ENCODE measurements around the gene ID3.
A peak's percentile ranks its signal among the peaks of the same experiment; 100 is the strongest.

ID3 gene

GRCh38 chr1:23529146-23530086 lies 29.9 kb downstream of the ID3 start:
- no peak for DNase-seq (ENCODE audit: low read depth, low spot score)
- H3K27ac ChIP-seq = no peak overlapping the region

- peak; percentile 56 for DNase-seq (ENCODE audit: low read depth, low spot score)
- H3K27ac ChIP-seq = peak overlapping the region; percentile 16
Observed at GRCh38 chr1:23528250-23528978, 30.9 kb downstream of the ID3 start.

- H3K27ac ChIP-seq = no peak overlapping the region
- DNase-seq (ENCODE audit: low read depth, low spot score) = no peak
Observed at GRCh38 chr1:23527900-23528249, 31.4 kb downstream of the ID3 start.

- H3K27ac ChIP-seq = no peak overlapping the region
- DNase-seq (ENCODE audit: low read depth, low spot score) = no peak
Observed at GRCh38 chr1:23527366-23527765, 31.9 kb downstream of the ID3 start.

- no peak for DNase-seq (ENCODE audit: low read depth, low spot score)
- H3K27ac ChIP-seq = no peak overlapping the region
Observed at GRCh38 chr1:23526329-23527041, 32.8 kb downstream of the ID3 start.

- no peak for DNase-seq (ENCODE audit: low read depth, low spot score)
- H3K27ac ChIP-seq = no peak overlapping the region
Observed at GRCh38 chr1:23525558-23526250, 33.6 kb downstream of the ID3 start.

- H3K27ac ChIP-seq = no peak overlapping the region
- no peak for DNase-seq (ENCODE audit: low read depth, low spot score)
Observed at GRCh38 chr1:23524716-23525401, 34.4 kb downstream of the ID3 start.

- no peak overlapping the region for H3K27ac ChIP-seq
Observed at GRCh38 chr1:23524163-23524562, 35.1 kb downstream of the ID3 start.

GRCh38 chr1:23522244-23522982 lies 36.9 kb downstream of the ID3 start:
- H3K27ac ChIP-seq = no peak overlapping the region
- no peak for DNase-seq (ENCODE audit: low read depth, low spot score)

More at GRCh38 chr1:23524163-23524562, 35.1 kb downstream of the ID3 start:
- no peak for DNase-seq (ENCODE audit: low read depth, low spot score)

- H3K27ac ChIP-seq = no peak overlapping the region
- DNase-seq (ENCODE audit: low read depth, low spot score) = no peak
Observed at GRCh38 chr1:23521588-23521987, 37.7 kb downstream of the ID3 start.

- no peak overlapping the region for H3K27ac ChIP-seq
Observed at GRCh38 chr1:23517581-23517980, 41.7 kb downstream of the ID3 start.

GRCh38 chr1:23515905-23516304 lies 43.4 kb downstream of the ID3 start:
- no peak overlapping the region for H3K27ac ChIP-seq

More at GRCh38 chr1:23517581-23517980, 41.7 kb downstream of the ID3 start:
- no peak for DNase-seq (ENCODE audit: low read depth, low spot score)

GRCh38 chr1:23514111-23514679 lies 45.1 kb downstream of the ID3 start:
- no peak for DNase-seq (ENCODE audit: low read depth, low spot score)
- no peak overlapping the region for H3K27ac ChIP-seq

More at GRCh38 chr1:23515905-23516304, 43.4 kb downstream of the ID3 start:
- no peak for DNase-seq (ENCODE audit: low read depth, low spot score)

GRCh38 chr1:23509896-23510295 lies 49.4 kb downstream of the ID3 start:
- DNase-seq (ENCODE audit: low read depth, low spot score) = no peak
- no peak overlapping the region for H3K27ac ChIP-seq

Measured in epithelial cell of prostate (primary cell).